HG02798 (cell line): ENCODE data around the gene KIF2A.

Experiments used
- ATAC-seq: cut with Tn5 transposase; IDR thresholded peaks from one replicate; pipeline ENCODE4 v1.9.1; 2021; ENCODE audit warnings: mild to moderate bottlenecking; ENCODE audit not compliant: unreplicated experiment, poor library complexity

Gene KIF2A

DNA sequence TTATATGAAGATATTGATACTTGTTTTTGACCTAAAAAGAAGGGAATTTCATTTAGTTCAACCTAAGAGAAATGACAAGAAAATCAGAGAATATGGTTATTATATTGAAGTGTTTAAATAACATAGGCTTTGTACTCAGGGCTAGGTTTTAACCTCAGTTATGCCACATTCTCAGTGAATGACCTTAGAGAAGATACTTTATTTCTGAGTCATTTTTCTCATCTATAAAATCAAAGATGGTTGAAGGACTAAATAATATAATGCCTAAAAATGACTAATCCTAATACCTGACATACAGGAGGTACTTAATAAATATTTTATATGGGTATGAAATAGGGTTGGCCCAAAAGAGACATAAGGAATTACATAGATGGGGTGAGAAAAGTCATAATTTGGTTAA lies 65.4 kb downstream of the KIF2A start:
- no peak for ATAC-seq

- no peak for ATAC-seq
These were observed 66.6 kb downstream of the KIF2A start for GRCh38 chr5:62372600-62372999.

- no peak for ATAC-seq
These were observed 67.4 kb downstream of the KIF2A start for GRCh38 chr5:62373382-62373781.

GRCh38 chr5:62374090-62374489 lies 68.1 kb downstream of the KIF2A start:
- ATAC-seq: no peak

- ATAC-seq: no peak
These were observed 69.6 kb downstream of the KIF2A start for GRCh38 chr5:62375627-62376026.

- no peak for ATAC-seq
These were observed 70.1 kb downstream of the KIF2A start for GRCh38 chr5:62376064-62376463.

- no peak for ATAC-seq
These were observed 79.1 kb downstream of the KIF2A start for GRCh38 chr5:62385131-62385530.

- ATAC-seq: no peak
These were observed 79.9 kb downstream of the KIF2A start for GRCh38 chr5:62385816-62386400.

DNA sequence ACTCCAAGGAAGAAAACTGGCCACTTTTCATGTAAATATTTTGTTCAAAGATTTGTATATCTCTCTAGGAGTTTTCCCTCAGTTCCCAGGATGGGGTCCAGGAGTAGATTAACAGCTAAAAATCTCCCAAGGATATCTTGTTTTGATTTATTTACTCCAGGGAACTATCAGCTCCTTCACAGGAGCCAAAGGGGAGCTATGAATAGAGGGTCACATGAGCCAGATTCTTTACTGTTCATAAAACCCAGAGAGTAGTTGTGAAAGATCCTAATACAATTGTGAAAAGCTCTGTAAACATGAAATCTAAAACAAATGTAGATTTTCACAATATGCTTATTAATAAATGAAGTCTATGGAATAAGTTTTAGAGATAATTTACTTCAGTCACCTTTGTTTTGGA lies 80.8 kb downstream of the KIF2A start:
- ATAC-seq: no peak

DNA sequence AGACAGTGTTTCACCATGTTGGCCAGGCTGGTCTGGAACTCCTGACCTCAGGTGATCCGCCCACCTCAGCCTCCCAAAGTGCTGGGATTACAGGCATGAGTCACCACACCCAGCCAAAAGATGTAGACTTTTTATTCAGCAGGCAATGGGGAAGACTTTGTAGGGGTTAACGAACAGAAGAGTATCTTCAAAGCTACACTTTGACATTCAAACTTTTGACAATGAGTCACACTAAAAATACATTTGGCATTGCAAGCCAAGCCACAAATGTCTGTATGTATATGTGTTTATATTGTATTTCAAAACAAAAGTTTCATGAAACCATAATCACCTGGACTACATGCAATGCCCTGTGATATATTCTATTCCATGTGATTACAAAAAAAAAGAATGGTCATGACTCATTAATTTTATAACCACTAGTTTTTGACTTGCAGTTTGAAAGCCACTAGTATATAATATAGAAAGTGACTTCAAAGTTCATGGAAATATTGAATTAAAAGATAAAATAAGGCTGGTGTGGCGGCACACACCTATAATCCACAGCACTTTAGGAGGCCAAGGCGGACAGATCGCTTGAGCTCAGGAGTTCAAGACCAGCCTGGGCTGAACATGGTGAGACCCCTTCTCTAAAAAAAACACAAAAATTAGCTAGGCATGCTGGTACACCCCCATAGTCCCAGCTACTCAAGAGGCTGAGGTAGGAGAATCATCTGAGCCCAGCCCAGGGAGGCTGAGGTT lies 89.4 kb downstream of the KIF2A start:
- ATAC-seq: no peak

- ATAC-seq: peak; percentile 97
These were observed 97.6 kb downstream of the KIF2A start, which contains the start of gene DIMT1 for GRCh38 chr5:62403411-62404250. TSS of gene DIMT1 (minus strand) at chr5:62403905. CDS start at chr5:62403772, 133 bp downstream.

DNA sequence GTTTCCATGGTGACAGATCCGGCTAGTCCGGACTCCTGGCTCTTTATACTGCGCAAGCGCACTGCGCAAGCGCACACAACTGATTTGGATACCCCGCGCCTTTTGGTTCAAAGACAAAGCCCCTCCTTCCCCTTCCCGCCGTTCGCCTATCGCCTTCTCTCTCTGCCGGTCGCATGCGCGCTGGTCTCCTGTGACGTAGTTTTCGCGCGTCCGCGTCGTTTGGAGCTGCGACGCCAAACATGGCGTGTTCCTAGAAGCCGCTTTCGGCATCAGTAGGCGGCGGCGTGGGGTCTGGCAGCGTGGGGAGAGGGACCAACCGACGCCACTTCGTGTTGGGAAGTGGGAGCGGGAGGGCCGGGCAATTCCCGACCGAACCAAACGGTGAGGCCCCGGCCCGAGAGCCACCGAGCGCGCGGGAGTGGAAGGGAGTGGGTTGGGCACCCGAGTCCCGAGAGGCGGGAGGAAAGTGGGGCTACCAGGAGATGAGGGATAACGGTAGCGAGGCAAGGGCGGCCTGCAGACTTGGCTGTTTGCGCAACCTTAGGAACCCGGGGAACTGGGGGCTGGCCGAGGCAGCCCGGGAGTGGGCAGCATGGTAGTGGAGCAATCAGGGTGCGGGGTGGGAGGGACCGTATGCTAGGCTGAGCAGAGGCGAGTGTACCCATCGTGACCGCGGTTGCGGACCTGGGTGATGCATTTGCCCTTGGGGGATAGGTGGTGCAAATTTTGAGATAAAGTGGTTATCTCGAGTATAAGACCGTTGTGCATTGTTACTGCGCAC lies 106.7 kb downstream of the KIF2A start, which contains the start of gene IPO11:
Gene IPO11, plus strand, starts transcription at position 215 of the 781 bp plus-strand sequence. CDS start 24,517 bp downstream, outside the sequence.
- ATAC-seq: peak; percentile 99

GRCh38 chr5:62413711-62414110 lies 107.7 kb downstream of the KIF2A start:
- ATAC-seq: no peak

DNA sequence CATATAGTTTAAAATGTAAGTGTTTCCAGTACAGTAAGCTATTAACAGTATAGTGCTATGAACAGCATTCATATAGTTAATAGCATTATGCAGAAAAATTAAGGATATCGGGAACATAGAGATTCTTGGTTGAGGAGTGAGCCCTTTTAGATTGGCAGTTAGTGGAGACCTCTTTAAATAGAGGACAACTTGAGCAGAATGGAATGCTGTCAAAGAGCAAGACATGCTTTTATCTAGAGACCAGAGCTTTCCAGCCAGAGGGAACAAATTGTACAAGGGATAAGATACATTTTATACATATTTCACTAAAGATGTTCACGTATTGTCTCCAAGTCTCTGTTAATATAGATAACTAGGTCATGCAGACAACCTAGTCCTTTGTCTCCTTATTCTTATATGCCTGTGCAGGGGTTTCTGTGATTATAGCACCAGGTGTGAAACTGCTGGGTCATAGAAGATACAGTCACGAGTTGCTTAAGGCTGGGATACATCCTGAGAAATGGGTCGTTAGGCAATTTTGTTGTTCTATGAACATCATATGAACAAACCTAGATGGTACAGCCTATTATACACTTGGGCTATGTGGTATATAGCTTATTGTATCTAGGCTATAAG lies 112.6 kb downstream of the KIF2A start:
- ATAC-seq: no peak

- ATAC-seq: no peak
These were observed 113.6 kb downstream of the KIF2A start for GRCh38 chr5:62419609-62420008.

DNA sequence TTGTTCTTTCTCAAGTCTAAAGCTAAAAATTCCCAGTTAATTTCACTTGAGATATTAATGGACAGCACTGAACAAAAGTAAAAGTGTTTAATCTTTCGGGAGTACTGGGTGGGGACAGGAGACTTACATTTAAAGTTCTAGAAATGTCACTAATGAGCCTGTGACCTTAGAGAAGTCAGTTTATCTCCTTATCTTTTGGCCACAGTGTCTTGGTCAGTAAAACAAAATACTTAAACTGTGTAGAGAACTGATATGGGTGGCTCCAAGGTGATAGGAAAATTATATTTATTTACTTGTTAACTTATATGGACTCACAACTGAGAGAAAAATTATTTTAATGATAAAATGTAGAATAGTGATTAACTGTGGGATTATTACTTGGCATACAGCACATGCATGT lies 115.4 kb downstream of the KIF2A start:
- ATAC-seq: no peak

GRCh38 chr5:62424763-62425162 lies 118.8 kb downstream of the KIF2A start:
- ATAC-seq: no peak

- ATAC-seq: no peak
These were observed 126.0 kb downstream of the KIF2A start for GRCh38 chr5:62431735-62432620.

GRCh38 chr5:62432621-62433064 lies 126.6 kb downstream of the KIF2A start:
- no peak for ATAC-seq
